Lung (tissue), 12 donors: ENCODE data around the gene CRTAC1. TPM values are rescaled to one million over a fixed set of nuclear protein-coding genes. Genes with fewer than 3 reads are reported as not detected.

Experiments used
- ATAC-seq: fragments of 200-7000 bp; cut with Tn5 transposase; one replicate; pipeline ENCODE4 v1.9.1; 2020; ENCODE audit warnings: moderate number of reproducible peaks; ENCODE audit not compliant: insufficient read depth, low FRiP score
- DNase-seq, 3 donors: peaks; one replicate each; pipeline ENCODE4 v3.0.0-alpha.2; 2013 to 2017
- H3K27ac ChIP-seq, 2 donors: one replicate each; pipeline ENCODE4 v1.5.1; 2013; ENCODE audit warnings: mild to moderate bottlenecking in 2 of 2, moderate library complexity in 2 of 2, control low read depth in 1 of 2, inconsistent platforms in 1 of 2, low read depth in 1 of 2, low read length in 1 of 2
- H3K27me3 ChIP-seq, 3 donors: one replicate each; pipeline ENCODE4 v1.5.1; 2013; ENCODE audit warnings: low read length in 2 of 3; ENCODE audit not compliant: control insufficient read depth in 3 of 3, insufficient read depth in 3 of 3
- H3K36me3 ChIP-seq, 4 donors: one replicate each; pipeline ENCODE4 v1.5.1; 2013; ENCODE audit warnings: low read length in 4 of 4, mild to moderate bottlenecking in 1 of 4, moderate library complexity in 1 of 4; ENCODE audit not compliant: control insufficient read depth in 4 of 4, insufficient read depth in 4 of 4
- H3K4me1 ChIP-seq, 5 donors: one replicate each; pipeline ENCODE4 v1.5.1; 2013; ENCODE audit warnings: low read length in 5 of 5, mild to moderate bottlenecking in 2 of 5, moderate library complexity in 1 of 5; ENCODE audit not compliant: control insufficient read depth in 5 of 5, insufficient read depth in 5 of 5
- H3K4me3 ChIP-seq: one replicate; pipeline ENCODE4 v1.5.1; 2013; ENCODE audit warnings: mild to moderate bottlenecking, control low read depth, moderate library complexity
- H3K9ac ChIP-seq, 2 donors: one replicate each; pipeline ENCODE4 v1.5.1; 2013; ENCODE audit warnings: low read length in 2 of 2, control low read depth in 1 of 2; ENCODE audit not compliant: insufficient read depth in 1 of 2
- H3K9me3 ChIP-seq, 4 donors: one replicate each; pipeline ENCODE4 v1.5.1; 2013; ENCODE audit warnings: low read length in 3 of 4, mild to moderate bottlenecking in 1 of 4, moderate library complexity in 1 of 4; ENCODE audit not compliant: control insufficient read depth in 4 of 4, insufficient read depth in 3 of 4
- CTCF ChIP-seq: IDR thresholded peaks from 2 replicates; pipeline ENCODE4 v1.5.1; 2012; ENCODE audit warnings: mild to moderate bottlenecking; ENCODE audit errors: control extremely low read depth, extremely low read depth
- WGBS, 2 donors: extraction: QIAGEN DNeasy Blood & Tissue Kit; methylation state at CpG; one replicate each; pipeline ENCODE4 v1.1.7; 2013; 5-methylcytosine and 5-hydroxymethylcytosine counted together
- polyA plus RNA-seq, 2 donors: library from polyadenylated mRNA; stranded (reverse); fragments of 200-250 nt; gene quantifications; one replicate each; pipeline ENCODE4 v1.2.1, GENCODE V29; 2013
- total RNA-seq, 2 donors: library from RNA; depleted of rRNA in 1 of 2; stranded (reverse); fragments of >200 nt in 1 of 2; gene quantifications; one replicate each; pipeline ENCODE4 v1.2.1, GENCODE V29; 2014 to 2021
- donor health status: control.
- donor health status: control.
- donor health status: Bipolar disorder and iron deficiency.
- donor health status: healthy.
- donor health status: DM: yes; HTN: yes; CAD: no.

Gene CRTAC1
- total and polyA plus RNA-seq, 4 donors = 45.8 to 82.4 (median 54.3) TPM

DNA sequence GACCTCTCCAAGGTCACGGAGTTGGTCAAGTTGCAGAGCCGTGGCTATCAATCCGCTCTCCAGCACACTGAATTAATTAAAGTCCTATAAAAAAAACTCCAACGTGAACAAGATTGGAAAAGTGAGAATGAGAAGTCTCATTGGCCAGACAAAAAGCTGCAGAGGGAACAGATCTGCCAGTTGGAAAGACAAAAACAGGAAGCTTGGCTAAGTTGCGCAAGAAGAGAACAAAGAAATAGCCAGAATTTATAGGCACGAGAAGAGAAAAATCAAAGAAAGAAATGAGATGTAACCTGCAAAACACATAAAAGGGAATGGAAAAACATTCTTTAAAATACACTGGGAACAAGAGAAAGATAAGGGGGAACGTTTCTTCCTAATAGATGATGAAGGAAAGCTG is 45.7 kb upstream of the CRTAC1 start:
- no peaks in the 10 kb centered on the region for H3K9me3 ChIP-seq
- ATAC-seq = no peak
- no peak overlapping the region for H3K4me3 ChIP-seq
- no peaks in the 10 kb centered on the region for H3K36me3 ChIP-seq
- H3K27me3 ChIP-seq = no peaks in the 10 kb centered on the region
- DNase-seq = no peak
- no peak for TF ChIP-seq CTCF
- H3K27ac ChIP-seq = no peak overlapping the region
- no peaks in the 10 kb centered on the region for H3K4me1 ChIP-seq
- no peak overlapping the region for H3K9ac ChIP-seq
- WGBS, 2 donors = 52 to 57% methylated on average over 7 of the region's 7 CpGs

- DNase-seq = peak in 2 of 3 donors; percentile 42 to 55
- TF ChIP-seq CTCF = no peak
- 4% methylated on average over 2 of the region's 2 CpGs for WGBS, 2 donors
- Histone ChIP-seq H3K4me3 (no peak overlapping the region), H3K27ac (no peak overlapping the region), H3K4me1 (no peaks in the 10 kb centered on the region), H3K36me3 (no peaks in the 10 kb centered on the region), H3K27me3 (peaks cover 0 to 1% (median 0%) of the 10 kb centered on the region in 3 donors), H3K9me3 (no peaks in the 10 kb centered on the region), H3K9ac (no peak overlapping the region)
- ATAC-seq = no peak
Measured at GRCh38 chr10:98074315-98074911, 44.0 kb upstream of the CRTAC1 start.

GRCh38 chr10:98067165-98067564 is 36.7 kb upstream of the CRTAC1 start:
- ATAC-seq (no peak), DNase-seq (no peak)
- H3K36me3 ChIP-seq = no peaks in the 10 kb centered on the region
- H3K27me3 ChIP-seq = peaks cover 0 to 5% (median 0%) of the 10 kb centered on the region in 3 donors
- no peak overlapping the region for H3K27ac ChIP-seq
- H3K4me1 ChIP-seq = no peaks in the 10 kb centered on the region
- no peak for TF ChIP-seq CTCF
- no peak overlapping the region for H3K9ac ChIP-seq
- WGBS, 2 donors = 82 to 91% methylated on average over 5 of the region's 5 CpGs
- no peak overlapping the region for H3K4me3 ChIP-seq
- H3K9me3 ChIP-seq = peaks cover 0 to 2% (median 0%) of the 10 kb centered on the region in 4 donors

DNA sequence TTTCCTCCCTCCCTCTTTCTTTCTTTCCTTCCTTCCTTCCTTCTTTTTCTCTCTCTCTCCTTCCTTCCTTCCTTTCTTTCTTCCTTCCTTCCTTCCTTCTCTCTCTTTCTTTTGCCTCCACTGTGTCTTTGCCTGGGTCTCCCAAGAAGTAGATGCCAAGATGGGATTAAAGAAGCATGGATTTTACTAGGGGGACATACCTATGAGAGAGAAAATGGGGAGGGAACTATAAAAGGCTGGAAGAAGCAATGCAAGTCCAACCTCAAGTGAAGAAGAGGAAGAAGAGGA is 33.3 kb upstream of the CRTAC1 start:
- H3K4me3 ChIP-seq = no peak overlapping the region
- H3K27ac ChIP-seq = no peak overlapping the region
- H3K27me3 ChIP-seq = no peaks in the 10 kb centered on the region
- no peak for TF ChIP-seq CTCF
- no peak overlapping the region for H3K9ac ChIP-seq
- no peaks in the 10 kb centered on the region for H3K36me3 ChIP-seq
- H3K9me3 ChIP-seq = peaks cover 0 to 2% (median 0%) of the 10 kb centered on the region in 4 donors
- ATAC-seq = no peak
- no peak for DNase-seq
- H3K4me1 ChIP-seq = no peaks in the 10 kb centered on the region
